Neural progenitor cell (in vitro differentiated cells): ENCODE data around the gene PRKX.
"Not testable (repeated sequence)": the region's sequence is repeated elsewhere in the genome, so short reads cannot be mapped to it uniquely, and the experiment has no call there.

ENCODE experiments used
- EZH2 ChIP-seq: fragments of 200-600 bp; sonication (generic); IDR thresholded peaks from 2 replicates; pipeline ENCODE4 v1.6.1; 2017; ENCODE audit warnings: antibody characterized with exemption, mild to moderate bottlenecking, moderate library complexity
- TF ChIP-seq, protein P1 (sequence below): fragments of 200-600 bp; sonication (generic); IDR thresholded peaks from 2 replicates; pipeline ENCODE4 v1.5.1; 2017; ENCODE audit warnings: antibody characterized with exemption, mild to moderate bottlenecking

- TF ChIP-seq, protein P1, sequence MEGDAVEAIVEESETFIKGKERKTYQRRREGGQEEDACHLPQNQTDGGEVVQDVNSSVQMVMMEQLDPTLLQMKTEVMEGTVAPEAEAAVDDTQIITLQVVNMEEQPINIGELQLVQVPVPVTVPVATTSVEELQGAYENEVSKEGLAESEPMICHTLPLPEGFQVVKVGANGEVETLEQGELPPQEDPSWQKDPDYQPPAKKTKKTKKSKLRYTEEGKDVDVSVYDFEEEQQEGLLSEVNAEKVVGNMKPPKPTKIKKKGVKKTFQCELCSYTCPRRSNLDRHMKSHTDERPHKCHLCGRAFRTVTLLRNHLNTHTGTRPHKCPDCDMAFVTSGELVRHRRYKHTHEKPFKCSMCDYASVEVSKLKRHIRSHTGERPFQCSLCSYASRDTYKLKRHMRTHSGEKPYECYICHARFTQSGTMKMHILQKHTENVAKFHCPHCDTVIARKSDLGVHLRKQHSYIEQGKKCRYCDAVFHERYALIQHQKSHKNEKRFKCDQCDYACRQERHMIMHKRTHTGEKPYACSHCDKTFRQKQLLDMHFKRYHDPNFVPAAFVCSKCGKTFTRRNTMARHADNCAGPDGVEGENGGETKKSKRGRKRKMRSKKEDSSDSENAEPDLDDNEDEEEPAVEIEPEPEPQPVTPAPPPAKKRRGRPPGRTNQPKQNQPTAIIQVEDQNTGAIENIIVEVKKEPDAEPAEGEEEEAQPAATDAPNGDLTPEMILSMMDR: not testable (repeated sequence)
- TF ChIP-seq EZH2: not testable (repeated sequence)
Measured at GRCh38 chrX:3707673-3708274, 5.7 kb downstream of the PRKX start.
